K562 (cell line): Measurements from ENCODE around the gene PARD6B. TPM values are rescaled to one million over a fixed set of nuclear protein-coding genes. Genes with fewer than 3 reads are reported as not detected.

ENCODE experiments used
- ATAC-seq: fragments of 200-7000 bp; cut with Tn5 transposase; 3 replicates; pipeline ENCODE4 v1.9.1; 2020; ENCODE audit warnings: moderate library complexity
- BruUV-seq: library from RNA; stranded (reverse); fragments of 400-500 nt; replicated peaks from 2 replicates; lab custom pipeline; 2021; lab: Mats Ljungman, UMichigan
- CTCF ChIA-PET: fragments of 300-600 bp; formaldehyde crosslinking; extraction: SDS; loops from one replicate; lab custom pipeline; 2021; ENCODE audit warnings: low intra/inter-chr PET ratio; lab: Yijun Ruan, JAX
- POLR2A ChIA-PET: fragments of 300-600, 350-650 bp; sonication (Branson Sonifier 250); formaldehyde crosslinking; extraction: SDS; loops from one replicate; lab custom pipeline; 2021; ENCODE audit warnings: antibody characterized with exemption, inconsistent platforms; lab: Yijun Ruan, JAX
- DNase-seq, 4 experiments: peaks; one replicate each; pipeline versions ENCODE4 v3.0.0 to v3.0.0-alpha.2; 2011 to 2018; ENCODE audit warnings: low spot score in 3 of 4, mixed read lengths in 3 of 4; ENCODE audit errors: extremely low read depth in 1 of 4
- FAIRE-seq: peaks from 2 replicates; lab custom pipeline; 2011; peaks lifted over from hg19 to GRCh38; lab: Jason Lieb, UNC
- H2AFZ ChIP-seq: 2 replicates; pipeline ENCODE4 v1.6.0; 2011; ENCODE audit warnings: low read depth, low read length, control low read depth, inconsistent platforms
- H3K27ac ChIP-seq: fragments of 200-600 bp; 3 replicates; pipeline ENCODE4 v1.8.0; 2011; ENCODE audit warnings: low read depth, mild to moderate bottlenecking, control low read depth, inconsistent platforms, low read length, moderate library complexity, mixed read lengths; ENCODE audit errors: extremely low read depth
- H3K27me3 ChIP-seq, 2 experiments: fragments of 300-600 bp in 1 of 2; 2 replicates in 1 of 2; 3 replicates in 1 of 2; pipeline versions ENCODE4 v1.6.0 to v1.8.0; 2011; ENCODE audit warnings: inconsistent platforms in 2 of 2, low read length in 2 of 2, mild to moderate bottlenecking in 1 of 2, mixed read lengths in 1 of 2, moderate library complexity in 1 of 2; ENCODE audit not compliant: control insufficient read depth in 2 of 2, insufficient read depth in 2 of 2
- H3K36me3 ChIP-seq: fragments of 300-600 bp; 3 replicates; pipeline ENCODE4 v1.8.0; 2011; ENCODE audit warnings: mild to moderate bottlenecking, low read length, inconsistent platforms; ENCODE audit not compliant: control insufficient read depth, insufficient read depth
- H3K4me1 ChIP-seq, 2 experiments: fragments of 200-600 bp in 1 of 2; replicated peaks in 1 of 2; 2 replicates in 1 of 2; 3 replicates in 1 of 2; pipeline versions ENCODE4 v1.5.1 to v1.8.0; 2011; ENCODE audit warnings: inconsistent platforms in 2 of 2, low read length in 2 of 2, mild to moderate bottlenecking in 1 of 2, mixed read lengths in 1 of 2, moderate library complexity in 1 of 2; ENCODE audit not compliant: control insufficient read depth in 2 of 2, insufficient read depth in 2 of 2
- H3K4me2 ChIP-seq: 2 replicates; pipeline ENCODE4 v1.6.1; 2011; ENCODE audit warnings: low read length, control low read depth, inconsistent platforms, mixed read lengths; ENCODE audit not compliant: insufficient read depth
- H3K4me3 ChIP-seq: fragments of 200-600 bp; sonication (generic), shearing (Covaris generic); 2 replicates; pipeline ENCODE4 v1.5.1; 2016; ENCODE audit warnings: control low read depth, inconsistent platforms
- H3K79me2 ChIP-seq: fragments of 200-600 bp; 3 replicates; pipeline ENCODE4 v1.8.0; 2011; ENCODE audit warnings: low read length, inconsistent platforms; ENCODE audit not compliant: control insufficient read depth, insufficient read depth
- H3K9ac ChIP-seq, 2 experiments: 2 replicates each; pipeline versions ENCODE4 v1.6.0 to v1.6.1; 2011; ENCODE audit warnings: low read depth in 2 of 2, low read length in 2 of 2, control low read depth in 1 of 2, inconsistent platforms in 1 of 2, mild to moderate bottlenecking in 1 of 2, mixed read lengths in 1 of 2; ENCODE audit not compliant: insufficient read depth in 1 of 2
- H3K9me1 ChIP-seq: one replicate; pipeline ENCODE4 v1.6.0; 2011; ENCODE audit warnings: inconsistent platforms, mild to moderate bottlenecking, low read length, moderate library complexity; ENCODE audit not compliant: control insufficient read depth, insufficient read depth
- H3K9me3 ChIP-seq: replicated peaks from 2 replicates; pipeline ENCODE4 v1.5.1; 2011; ENCODE audit warnings: low read depth, low read length, inconsistent platforms; ENCODE audit not compliant: control insufficient read depth, insufficient read depth
- H4K20me1 ChIP-seq: replicated peaks from 2 replicates; pipeline ENCODE4 v1.6.1; 2011; ENCODE audit warnings: low read length, inconsistent platforms, mixed read lengths; ENCODE audit not compliant: control insufficient read depth, insufficient read depth
- ILK ChIP-seq: fragments of 450-650 bp; IDR thresholded peaks from 2 replicates; pipeline ENCODE4 v1.6.1; 2016; ENCODE audit warnings: missing genetic modification characterization, low read depth, mild to moderate bottlenecking, missing compliant biosample characterization, moderate library complexity, borderline replicate concordance
- NCOA1 ChIP-seq: fragments of 450-650 bp; IDR thresholded peaks from 2 replicates; pipeline ENCODE4 v1.6.1; 2016; ENCODE audit warnings: low read depth
- NFE2L1 ChIP-seq: fragments of 450-650 bp; IDR thresholded peaks from 2 replicates; pipeline ENCODE4 v1.6.1; 2016; ENCODE audit warnings: missing genetic modification characterization, low read depth, mild to moderate bottlenecking, missing compliant biosample characterization, moderate library complexity, borderline replicate concordance
- PRPF4 ChIP-seq: fragments of 200-400 bp; formaldehyde crosslinking; IDR thresholded peaks from one replicate; pipeline ENCODE4 v1.6.1; 2017; ENCODE audit warnings: low read length, low read depth, mild to moderate bottlenecking; ENCODE audit not compliant: insufficient read depth, poor library complexity, severe bottlenecking
- ZBTB11 ChIP-seq, 3 experiments: fragments of 200-800 bp in 1 of 3; fragments of 250-450 bp in 1 of 3; fragments of 450-650 bp in 1 of 3; sonication (Bioruptor Pico) in 1 of 3; sonication (Bioruptor generic) in 1 of 3; formaldehyde crosslinking in 1 of 3; IDR thresholded peaks; 2 replicates each; pipeline versions ENCODE4 v1.6.1 to v1.8.0; 2016 to 2022; ENCODE audit warnings: mild to moderate bottlenecking in 2 of 3, missing genetic modification characterization in 2 of 3, missing compliant biosample characterization in 1 of 3, moderate library complexity in 1 of 3
- ZBTB17 ChIP-seq: fragments of 450-650 bp; formaldehyde crosslinking; IDR thresholded peaks from 2 replicates; pipeline ENCODE4 v1.4.0; 2020; ENCODE audit warnings: mild to moderate bottlenecking
- WGBS: fragments of 100-300 bp; shearing (Covaris generic); methylation state at CpG from one replicate; pipeline ENCODE4 v1.1.6; 2016; ENCODE audit warnings: low coverage, mixed read lengths; ENCODE audit not compliant: insufficient coverage; ENCODE audit errors: missing lambda C conversion rate; 5-methylcytosine and 5-hydroxymethylcytosine counted together
- in situ Hi-C: fragments of 300-500 bp; cut with MboI; formaldehyde crosslinking; loops from 4 replicates; pipeline ENCODE4 v1.15.0; 2018; ENCODE audit warnings: inconsistent platforms, mixed read lengths
- intact Hi-C: fragments of 100-400 bp; cut with micrococcal nuclease; formaldehyde crosslinking; loops from 2 replicates; pipeline ENCODE4 v1.14.2; 2022
- polyA plus RNA-seq, 8 experiments: library from polyadenylated mRNA; depleted of rRNA in 4 of 8; stranded (reverse) in 5 of 8; unstranded in 3 of 8; fragments of >200 nt; fragmentation: Nextera tagmentation in 2 of 8; fragmentation: Illumina TruSeq in 1 of 8; extraction: Ambion mirVana in 2 of 8; extraction: Trizol in 1 of 8; gene quantifications; 2 replicates each; pipeline versions ENCODE4 v1.2.1 to v1.2.3, GENCODE V29; 2011 to 2014; ENCODE audit warnings: inconsistent platforms in 1 of 8, missing spikeins in 1 of 8
- total RNA-seq, 7 experiments: library from RNA; depleted of rRNA in 6 of 7; stranded (reverse); fragments of >200 nt in 6 of 7; fragmentation: Illumina TruSeq in 2 of 7; extraction: Trizol in 2 of 7; gene quantifications; 2 replicates each; pipeline versions ENCODE4 v1.2.1 to v1.2.3, GENCODE V29; 2011 to 2021; ENCODE audit warnings: low replicate concordance in 1 of 7

Gene PARD6B
- total and polyA plus RNA-seq, 9 of the 15 experiments (the other 6 are each of a cell fraction or from before 2014, with no cell fraction given) = 1.7 to 12.3 (median 5.5) TPM

GRCh38 chr20:50745634-50746137 is 14.3 kb downstream of the PARD6B start:
- intact Hi-C loops (loop anchor here (2.0 kb wide), 1 partner anchor 119 kb away; no protein-coding TSS in a partner anchor), in situ Hi-C loops (no loop called here)
- Histone ChIP-seq H3K27ac (no peak overlapping the region), H3K79me2 (peaks cover 54% of the 10 kb centered on the region), H3K9me3 (no peaks in the 10 kb centered on the region), H3K9ac (no peak overlapping the region), H2AFZ (no peak overlapping the region), H3K4me2 (no peak overlapping the region), H3K36me3 (peaks cover 67% of the 10 kb centered on the region), H3K4me3 (no peak overlapping the region), H3K27me3 (no peaks in the 10 kb centered on the region), H3K4me1 (peaks cover 22 to 24% of the 10 kb centered on the region in 2 experiments; a peak in 4 of 5 replicates), H4K20me1 (no peaks in the 10 kb centered on the region; the same call in 1 of the 2 replicates), H3K9me1 (no peaks in the 10 kb centered on the region)
- BruUV-seq = no TSS peak
- ATAC-seq (no peak), FAIRE-seq (no peak), DNase-seq (no peak)
- TF ChIP-seq ZBTB11 (CRISPR knock-in tag; IDR thresholded peaks at IDR 0.05) (peak in 1 of 3 experiments; percentile 79; a peak in 1 of 6 replicates), ILK (tag) (no peak), NFE2L1 (tag) (no peak), ZBTB17 (no peak), PRPF4 (no peak), NCOA1 (no peak)
- ChIA-PET POLR2A (interaction anchor here (1.8 kb wide), 1 partner anchor 12 kb away, joined by 10 read pairs; no protein-coding TSS in a partner anchor), CTCF (interaction anchor here (3.0 kb wide), 1 partner anchor 82 kb away, joined by 8 read pairs; no protein-coding TSS in a partner anchor)
- 71% methylated on average over 2 of the region's 2 CpGs for WGBS
